Measurements from ENCODE around the gene FBXO28. TPM values are rescaled to one million over a fixed set of nuclear protein-coding genes. Genes with fewer than 3 reads are reported as not detected.

The FBXO28 gene
- total and polyA plus RNA-seq, 5 donors from 2014 or later, result 13.0 to 32.5 (median 16.2) TPM

- H3K36me3 Mint-ChIP-seq, result no peaks in the 10 kb centered on the region
- no peaks in the 10 kb centered on the region for H3K4me1 Mint-ChIP-seq
- ATAC-seq (ENCODE audit: low read depth in 2 of 2), result no peak
Observed at GRCh38 chr1:224096773-224097172, 17.1 kb upstream of the FBXO28 start.

GRCh38 chr1:224098007-224098406 lies 15.9 kb upstream of the FBXO28 start:
- Mint-ChIP-seq H3K4me3 (no peak overlapping the region), H3K27me3 (peaks cover 38% of the 10 kb centered on the region), H3K4me1 (no peaks in the 10 kb centered on the region), H3K9me3 (peaks cover 0 to 2% (median 0%) of the 10 kb centered on the region in 7 donors), H3K27ac (no peak overlapping the region), H3K36me3 (no peaks in the 10 kb centered on the region)
- no peak overlapping the region for H3K27ac ChIP-seq (ENCODE audit: insufficient read depth, low read length, poor library complexity, severe bottlenecking)
- DNase-seq (no peak), ATAC-seq (ENCODE audit: low read depth in 2 of 2) (no peak)
- H3K36me3 ChIP-seq (ENCODE audit: control insufficient read depth, insufficient read depth, low read length), result no peaks in the 10 kb centered on the region
- peaks cover 7% of the 10 kb centered on the region for H3K27me3 ChIP-seq (ENCODE audit: control insufficient read depth, insufficient read depth, low read length)
- no peak overlapping the region for H3K4me3 ChIP-seq (ENCODE audit: low read depth, low read length)
- no peaks in the 10 kb centered on the region for H3K4me1 ChIP-seq (ENCODE audit: control insufficient read depth, insufficient read depth, low read length, poor library complexity, severe bottlenecking)
- no peaks in the 10 kb centered on the region for H3K9me3 ChIP-seq (ENCODE audit: control insufficient read depth in 2 of 2, low read length in 2 of 2)

More at GRCh38 chr1:224096773-224097172, 17.1 kb upstream of the FBXO28 start:
- Mint-ChIP-seq H3K27ac (no peak overlapping the region), H3K9me3 (peaks cover 0 to 2% (median 0%) of the 10 kb centered on the region in 7 donors), H3K27me3 (peaks cover 41% of the 10 kb centered on the region), H3K4me3 (no peak overlapping the region)
- Histone ChIP-seq H3K9me3 (ENCODE audit: control insufficient read depth in 2 of 2, low read length in 2 of 2) (no peaks in the 10 kb centered on the region), H3K27ac (ENCODE audit: insufficient read depth, low read length, poor library complexity, severe bottlenecking) (no peak overlapping the region), H3K36me3 (ENCODE audit: control insufficient read depth, insufficient read depth, low read length) (no peaks in the 10 kb centered on the region), H3K4me1 (ENCODE audit: control insufficient read depth, insufficient read depth, low read length, poor library complexity, severe bottlenecking) (no peaks in the 10 kb centered on the region), H3K4me3 (ENCODE audit: low read depth, low read length) (no peak overlapping the region), H3K27me3 (ENCODE audit: control insufficient read depth, insufficient read depth, low read length) (peaks cover 11% of the 10 kb centered on the region)
- DNase-seq, result no peak

- H3K36me3 ChIP-seq (ENCODE audit: control insufficient read depth, insufficient read depth, low read length), result no peaks in the 10 kb centered on the region
- H3K9me3 ChIP-seq (ENCODE audit: control insufficient read depth in 2 of 2, low read length in 2 of 2), result no peaks in the 10 kb centered on the region
- H3K4me3 ChIP-seq (ENCODE audit: low read depth, low read length), result no peak overlapping the region
- Mint-ChIP-seq H3K4me3 (no peak overlapping the region), H3K36me3 (no peaks in the 10 kb centered on the region), H3K4me1 (peaks cover 0 to 4% (median 1%) of the 10 kb centered on the region in 4 donors), H3K9me3 (peaks cover 0 to 2% (median 0%) of the 10 kb centered on the region in 7 donors), H3K27ac (peak overlapping the region in 1 of 3 donors; percentile 42), H3K27me3 (peaks cover 45% of the 10 kb centered on the region)
- H3K4me1 ChIP-seq (ENCODE audit: control insufficient read depth, insufficient read depth, low read length, poor library complexity, severe bottlenecking), result no peaks in the 10 kb centered on the region
- DNase-seq (peak in 2 of 3 donors; percentile 11 to 63), ATAC-seq (ENCODE audit: low read depth in 2 of 2) (peak; percentile 64 to 71)
- no peak overlapping the region for H3K27ac ChIP-seq (ENCODE audit: insufficient read depth, low read length, poor library complexity, severe bottlenecking)
- H3K27me3 ChIP-seq (ENCODE audit: control insufficient read depth, insufficient read depth, low read length), result peaks cover 17% of the 10 kb centered on the region
Observed at GRCh38 chr1:224106568-224107281, 7.2 kb upstream of the FBXO28 start.

- no peaks in the 10 kb centered on the region for H3K4me1 ChIP-seq (ENCODE audit: control insufficient read depth, insufficient read depth, low read length, poor library complexity, severe bottlenecking)
- no peak overlapping the region for H3K27ac Mint-ChIP-seq
- no peak for ATAC-seq (ENCODE audit: low read depth in 2 of 2)
- H3K36me3 ChIP-seq (ENCODE audit: control insufficient read depth, insufficient read depth, low read length), result no peaks in the 10 kb centered on the region
- H3K9me3 Mint-ChIP-seq, result peaks cover 0 to 2% (median 0%) of the 10 kb centered on the region in 7 donors
- no peaks in the 10 kb centered on the region for H3K36me3 Mint-ChIP-seq
- peaks cover 47% of the 10 kb centered on the region for H3K27me3 Mint-ChIP-seq
- H3K4me1 Mint-ChIP-seq, result peaks cover 0 to 4% (median 1%) of the 10 kb centered on the region in 4 donors
- H3K9me3 ChIP-seq (ENCODE audit: control insufficient read depth in 2 of 2, low read length in 2 of 2), result no peaks in the 10 kb centered on the region
- no peak overlapping the region for H3K4me3 ChIP-seq (ENCODE audit: low read depth, low read length)
- peaks cover 17% of the 10 kb centered on the region for H3K27me3 ChIP-seq (ENCODE audit: control insufficient read depth, insufficient read depth, low read length)
- no peak overlapping the region for H3K27ac ChIP-seq (ENCODE audit: insufficient read depth, low read length, poor library complexity, severe bottlenecking)
- no peak overlapping the region for H3K4me3 Mint-ChIP-seq
- DNase-seq, result no peak
Observed at GRCh38 chr1:224107282-224107625, 6.7 kb upstream of the FBXO28 start.

GRCh38 chr1:224108991-224109390 lies 4.9 kb upstream of the FBXO28 start:
- Histone ChIP-seq H3K9me3 (ENCODE audit: control insufficient read depth in 2 of 2, low read length in 2 of 2) (no peaks in the 10 kb centered on the region), H3K4me3 (ENCODE audit: low read depth, low read length) (no peak overlapping the region), H3K4me1 (ENCODE audit: control insufficient read depth, insufficient read depth, low read length, poor library complexity, severe bottlenecking) (peaks cover 5% of the 10 kb centered on the region), H3K36me3 (ENCODE audit: control insufficient read depth, insufficient read depth, low read length) (no peaks in the 10 kb centered on the region), H3K27me3 (ENCODE audit: control insufficient read depth, insufficient read depth, low read length) (peaks cover 17% of the 10 kb centered on the region), H3K27ac (ENCODE audit: insufficient read depth, low read length, poor library complexity, severe bottlenecking) (no peak overlapping the region)
- no peak overlapping the region for H3K27ac Mint-ChIP-seq
- H3K4me3 Mint-ChIP-seq, result no peak overlapping the region
- H3K36me3 Mint-ChIP-seq, result no peaks in the 10 kb centered on the region
- H3K4me1 Mint-ChIP-seq, result peaks cover 7 to 10% (median 9%) of the 10 kb centered on the region in 4 donors
- ATAC-seq (ENCODE audit: low read depth in 2 of 2), result no peak
- H3K27me3 Mint-ChIP-seq, result peaks cover 40% of the 10 kb centered on the region
- H3K9me3 Mint-ChIP-seq, result peaks cover 0 to 2% (median 0%) of the 10 kb centered on the region in 7 donors
- DNase-seq, result no peak

- Histone ChIP-seq H3K36me3 (ENCODE audit: control insufficient read depth, insufficient read depth, low read length) (no peaks in the 10 kb centered on the region), H3K27me3 (ENCODE audit: control insufficient read depth, insufficient read depth, low read length) (peaks cover 17% of the 10 kb centered on the region), H3K4me3 (ENCODE audit: low read depth, low read length) (no peak overlapping the region), H3K4me1 (ENCODE audit: control insufficient read depth, insufficient read depth, low read length, poor library complexity, severe bottlenecking) (peaks cover 10% of the 10 kb centered on the region), H3K27ac (ENCODE audit: insufficient read depth, low read length, poor library complexity, severe bottlenecking) (no peak overlapping the region), H3K9me3 (ENCODE audit: control insufficient read depth in 2 of 2, low read length in 2 of 2) (no peaks in the 10 kb centered on the region)
- peaks cover 0 to 1% (median 0%) of the 10 kb centered on the region in 7 donors for H3K9me3 Mint-ChIP-seq
- no peak overlapping the region for H3K27ac Mint-ChIP-seq
- H3K27me3 Mint-ChIP-seq, result peaks cover 40% of the 10 kb centered on the region
- DNase-seq (no peak), ATAC-seq (ENCODE audit: low read depth in 2 of 2) (no peak)
- H3K4me3 Mint-ChIP-seq, result no peak overlapping the region
- H3K36me3 Mint-ChIP-seq, result no peaks in the 10 kb centered on the region
- H3K4me1 Mint-ChIP-seq, result peaks cover 7 to 14% (median 12%) of the 10 kb centered on the region in 4 donors
Observed at GRCh38 chr1:224109981-224110380, 3.9 kb upstream of the FBXO28 start.

- Histone ChIP-seq H3K36me3 (ENCODE audit: control insufficient read depth, insufficient read depth, low read length) (no peaks in the 10 kb centered on the region), H3K4me1 (ENCODE audit: control insufficient read depth, insufficient read depth, low read length, poor library complexity, severe bottlenecking) (peaks cover 30% of the 10 kb centered on the region), H3K27ac (ENCODE audit: insufficient read depth, low read length, poor library complexity, severe bottlenecking) (peak overlapping the region; percentile 93), H3K27me3 (ENCODE audit: control insufficient read depth, insufficient read depth, low read length) (peaks cover 9% of the 10 kb centered on the region), H3K9me3 (ENCODE audit: control insufficient read depth in 2 of 2, low read length in 2 of 2) (no peaks in the 10 kb centered on the region), H3K4me3 (ENCODE audit: low read depth, low read length) (peak overlapping the region; percentile 75)
- peak overlapping the region in 1 of 3 donors; percentile 91 for H3K27ac Mint-ChIP-seq
- peaks cover 13 to 31% (median 26%) of the 10 kb centered on the region in 4 donors for H3K4me1 Mint-ChIP-seq
- H3K4me3 Mint-ChIP-seq, result peak overlapping the region in 3 of 4 donors; percentile 79 to 98 (median 92)
- no peaks in the 10 kb centered on the region for H3K36me3 Mint-ChIP-seq
- peaks cover 27% of the 10 kb centered on the region for H3K27me3 Mint-ChIP-seq
- no peaks in the 10 kb centered on the region for H3K9me3 Mint-ChIP-seq
- ATAC-seq (ENCODE audit: low read depth in 2 of 2) (no peak), DNase-seq (no peak)
Observed at GRCh38 chr1:224113005-224113404, 906 bp upstream of the FBXO28 start.

- ATAC-seq (ENCODE audit: low read depth in 2 of 2) (no peak), DNase-seq (no peak)
- H3K27ac Mint-ChIP-seq, result peak overlapping the region; percentile 91 to 98 (median 97)
- Histone ChIP-seq H3K27me3 (ENCODE audit: control insufficient read depth, insufficient read depth, low read length) (peaks cover 5% of the 10 kb centered on the region), H3K27ac (ENCODE audit: insufficient read depth, low read length, poor library complexity, severe bottlenecking) (peak overlapping the region; percentile 93), H3K9me3 (ENCODE audit: control insufficient read depth in 2 of 2, low read length in 2 of 2) (no peaks in the 10 kb centered on the region), H3K36me3 (ENCODE audit: control insufficient read depth, insufficient read depth, low read length) (peaks cover 4% of the 10 kb centered on the region), H3K4me3 (ENCODE audit: low read depth, low read length) (peak overlapping the region; percentile 75), H3K4me1 (ENCODE audit: control insufficient read depth, insufficient read depth, low read length, poor library complexity, severe bottlenecking) (peaks cover 30% of the 10 kb centered on the region)
- no peaks in the 10 kb centered on the region for H3K36me3 Mint-ChIP-seq
- H3K4me3 Mint-ChIP-seq, result peak overlapping the region; percentile 79 to 98 (median 94)
- no peaks in the 10 kb centered on the region for H3K9me3 Mint-ChIP-seq
- H3K27me3 Mint-ChIP-seq, result peaks cover 23% of the 10 kb centered on the region
- peaks cover 13 to 34% (median 27%) of the 10 kb centered on the region in 4 donors for H3K4me1 Mint-ChIP-seq
Observed at GRCh38 chr1:224113545-224113917, 380 bp upstream of the FBXO28 start.

Measured in CD4-positive, CD25-positive, alpha-beta regulatory T cell (primary cell).